ENCODE data around the gene BTBD2. TPM values are rescaled to one million over a fixed set of nuclear protein-coding genes. Genes with fewer than 3 reads are reported as not detected.

The BTBD2 gene
- total and polyA plus RNA-seq, 10 of the 15 experiments (the other 5 are each of a cell fraction or from before 2014, with no cell fraction given) = 0.13 to 66.2 (median 10.4) TPM

DNA sequence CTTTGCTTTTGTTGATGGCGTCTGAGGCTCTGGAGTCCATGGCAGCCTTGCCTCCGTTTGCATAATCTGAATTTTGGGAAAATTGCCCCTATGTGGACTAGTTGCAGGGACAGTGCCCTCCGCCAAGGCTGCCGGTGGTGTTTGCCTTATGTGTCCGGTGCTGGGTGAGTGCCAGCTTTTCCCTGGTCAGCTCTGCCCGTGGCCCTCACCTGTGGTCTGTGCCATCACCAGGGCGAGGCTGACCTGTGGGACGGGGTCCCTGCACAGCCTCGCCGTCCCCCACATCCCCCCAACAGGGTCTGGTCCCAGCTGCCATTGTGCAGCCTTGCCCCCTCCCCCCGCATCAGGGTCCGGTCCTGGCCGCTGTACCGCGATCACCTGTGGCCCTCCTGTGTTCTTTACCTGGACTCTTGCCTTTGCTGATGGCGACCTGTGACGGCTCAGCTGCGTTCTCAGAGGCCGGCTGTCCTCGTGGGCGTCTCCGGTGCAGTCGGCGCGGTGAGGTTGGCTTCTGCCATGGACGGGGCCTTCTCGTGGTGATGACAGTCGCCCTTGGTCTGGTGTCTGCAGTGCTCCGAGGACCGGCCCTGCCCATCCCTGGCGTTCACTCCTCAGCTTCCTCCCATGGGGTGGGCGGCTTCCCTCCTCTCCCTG, 61.9 kb downstream of the BTBD2 start:
- no peaks in the 10 kb centered on the region; the same call in 1 of the 2 replicates for H4K20me1 ChIP-seq (ENCODE audit: control insufficient read depth, insufficient read depth)
- TF ChIP-seq RELA (IDR thresholded peaks at IDR 0.05; ENCODE audit: borderline replicate concordance, partially characterized antibody) = no peak
- no peak for TF ChIP-seq MYB (IDR thresholded peaks at IDR 0.05; ENCODE audit: borderline replicate concordance, low read depth, low read length)
- no peak for TF ChIP-seq JUNB (IDR thresholded peaks at IDR 0.05)
- no peak for TF ChIP-seq EED (IDR thresholded peaks at IDR 0.05; ENCODE audit: low read depth)
- no peak for TF ChIP-seq KLF5 (IDR thresholded peaks at IDR 0.05; ENCODE audit: partially characterized antibody)
- TF ChIP-seq CBFB (IDR thresholded peaks at IDR 0.05; ENCODE audit: low read depth) = no peak
- TF ChIP-seq CHD1 (IDR thresholded peaks at IDR 0.05; ENCODE audit: low read depth, low read length) = no peak
- TF ChIP-seq, protein P1, sequence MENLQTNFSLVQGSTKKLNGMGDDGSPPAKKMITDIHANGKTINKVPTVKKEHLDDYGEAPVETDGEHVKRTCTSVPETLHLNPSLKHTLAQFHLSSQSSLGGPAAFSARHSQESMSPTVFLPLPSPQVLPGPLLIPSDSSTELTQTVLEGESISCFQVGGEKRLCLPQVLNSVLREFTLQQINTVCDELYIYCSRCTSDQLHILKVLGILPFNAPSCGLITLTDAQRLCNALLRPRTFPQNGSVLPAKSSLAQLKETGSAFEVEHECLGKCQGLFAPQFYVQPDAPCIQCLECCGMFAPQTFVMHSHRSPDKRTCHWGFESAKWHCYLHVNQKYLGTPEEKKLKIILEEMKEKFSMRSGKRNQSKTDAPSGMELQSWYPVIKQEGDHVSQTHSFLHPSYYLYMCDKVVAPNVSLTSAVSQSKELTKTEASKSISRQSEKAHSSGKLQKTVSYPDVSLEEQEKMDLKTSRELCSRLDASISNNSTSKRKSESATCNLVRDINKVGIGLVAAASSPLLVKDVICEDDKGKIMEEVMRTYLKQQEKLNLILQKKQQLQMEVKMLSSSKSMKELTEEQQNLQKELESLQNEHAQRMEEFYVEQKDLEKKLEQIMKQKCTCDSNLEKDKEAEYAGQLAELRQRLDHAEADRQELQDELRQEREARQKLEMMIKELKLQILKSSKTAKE (IDR thresholded peaks at IDR 0.05; ENCODE audit: low read depth, poor library complexity, severe bottlenecking) = no peak
- TF ChIP-seq ETV6 (conservative IDR thresholded peaks at IDR 0.05 in 1 of 2, IDR thresholded peaks at IDR 0.05 in 1 of 2; ENCODE audit: borderline replicate concordance in 1 of 2, low read depth in 1 of 2) = no peak
- TF ChIP-seq MTA2 (IDR thresholded peaks at IDR 0.05; ENCODE audit: low read depth) = no peak
- TF ChIP-seq CHD2 (IDR thresholded peaks at IDR 0.05; ENCODE audit: borderline replicate concordance, low read depth, low read length) = no peak
- TF ChIP-seq RCOR1 (conservative IDR thresholded peaks at IDR 0.05; ENCODE audit: low read depth, low read length) = no peak
- TF ChIP-seq, protein P2, sequence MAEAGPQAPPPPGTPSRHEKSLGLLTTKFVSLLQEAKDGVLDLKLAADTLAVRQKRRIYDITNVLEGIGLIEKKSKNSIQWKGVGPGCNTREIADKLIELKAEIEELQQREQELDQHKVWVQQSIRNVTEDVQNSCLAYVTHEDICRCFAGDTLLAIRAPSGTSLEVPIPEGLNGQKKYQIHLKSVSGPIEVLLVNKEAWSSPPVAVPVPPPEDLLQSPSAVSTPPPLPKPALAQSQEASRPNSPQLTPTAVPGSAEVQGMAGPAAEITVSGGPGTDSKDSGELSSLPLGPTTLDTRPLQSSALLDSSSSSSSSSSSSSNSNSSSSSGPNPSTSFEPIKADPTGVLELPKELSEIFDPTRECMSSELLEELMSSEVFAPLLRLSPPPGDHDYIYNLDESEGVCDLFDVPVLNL (IDR thresholded peaks at IDR 0.05; ENCODE audit: low read depth, low read length) = no peak
- no peak for TF ChIP-seq IKZF2 (IDR thresholded peaks at IDR 0.05)
- no peak for TF ChIP-seq SRF (IDR thresholded peaks at IDR 0.05; ENCODE audit: low read depth in 2 of 2, low read length in 2 of 2)
- TF ChIP-seq, protein P3, sequence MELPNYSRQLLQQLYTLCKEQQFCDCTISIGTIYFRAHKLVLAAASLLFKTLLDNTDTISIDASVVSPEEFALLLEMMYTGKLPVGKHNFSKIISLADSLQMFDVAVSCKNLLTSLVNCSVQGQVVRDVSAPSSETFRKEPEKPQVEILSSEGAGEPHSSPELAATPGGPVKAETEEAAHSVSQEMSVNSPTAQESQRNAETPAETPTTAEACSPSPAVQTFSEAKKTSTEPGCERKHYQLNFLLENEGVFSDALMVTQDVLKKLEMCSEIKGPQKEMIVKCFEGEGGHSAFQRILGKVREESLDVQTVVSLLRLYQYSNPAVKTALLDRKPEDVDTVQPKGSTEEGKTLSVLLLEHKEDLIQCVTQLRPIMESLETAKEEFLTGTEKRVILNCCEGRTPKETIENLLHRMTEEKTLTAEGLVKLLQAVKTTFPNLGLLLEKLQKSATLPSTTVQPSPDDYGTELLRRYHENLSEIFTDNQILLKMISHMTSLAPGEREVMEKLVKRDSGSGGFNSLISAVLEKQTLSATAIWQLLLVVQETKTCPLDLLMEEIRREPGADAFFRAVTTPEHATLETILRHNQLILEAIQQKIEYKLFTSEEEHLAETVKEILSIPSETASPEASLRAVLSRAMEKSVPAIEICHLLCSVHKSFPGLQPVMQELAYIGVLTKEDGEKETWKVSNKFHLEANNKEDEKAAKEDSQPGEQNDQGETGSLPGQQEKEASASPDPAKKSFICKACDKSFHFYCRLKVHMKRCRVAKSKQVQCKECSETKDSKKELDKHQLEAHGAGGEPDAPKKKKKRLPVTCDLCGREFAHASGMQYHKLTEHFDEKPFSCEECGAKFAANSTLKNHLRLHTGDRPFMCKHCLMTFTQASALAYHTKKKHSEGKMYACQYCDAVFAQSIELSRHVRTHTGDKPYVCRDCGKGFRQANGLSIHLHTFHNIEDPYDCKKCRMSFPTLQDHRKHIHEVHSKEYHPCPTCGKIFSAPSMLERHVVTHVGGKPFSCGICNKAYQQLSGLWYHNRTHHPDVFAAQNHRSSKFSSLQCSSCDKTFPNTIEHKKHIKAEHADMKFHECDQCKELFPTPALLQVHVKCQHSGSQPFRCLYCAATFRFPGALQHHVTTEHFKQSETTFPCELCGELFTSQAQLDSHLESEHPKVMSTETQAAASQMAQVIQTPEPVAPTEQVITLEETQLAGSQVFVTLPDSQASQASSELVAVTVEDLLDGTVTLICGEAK (IDR thresholded peaks at IDR 0.05; ENCODE audit: borderline replicate concordance) = no peak
- no peak overlapping the region for H2AFZ ChIP-seq (ENCODE audit: control insufficient read depth, low read depth, low read length)
- RAD21 ChIA-PET (ENCODE audit: unreplicated experiment) = no interaction called here
- peaks cover 40% of the 10 kb centered on the region for H3K79me2 ChIP-seq (ENCODE audit: control insufficient read depth, insufficient read depth, low read length)
- no peak overlapping the region for H3K4me3 ChIP-seq
- ATAC-seq (no peak), FAIRE-seq (no peak), DNase-seq (ENCODE audit: low read depth, low spot score) (no peak)
- in situ Hi-C loops (cut with MboI) (no loop called here), intact Hi-C loops (cut with micrococcal nuclease; ENCODE audit: unreplicated experiment) (no loop called here)
- POLR2A ChIA-PET = no interaction called here
- no TSS peak for BruUV-seq (replicated peaks)
- no peak overlapping the region for H3K27ac ChIP-seq (ENCODE audit: control insufficient read depth, insufficient read depth)
- WGBS (ENCODE audit: insufficient coverage, insufficient replicate concordance, low lambda C conversion rate, missing lambda C conversion rate) = 87% methylated on average over 31 of the region's 32 CpGs
- H3K27me3 ChIP-seq (replicated peaks in 1 of 2; ENCODE audit: control insufficient read depth in 2 of 2, insufficient read depth in 2 of 2, low read length in 1 of 2) = no peaks in the 10 kb centered on the region
- peaks cover 5 to 33% of the 10 kb centered on the region in 2 experiments; a peak in 2 of 4 replicates for H3K36me3 ChIP-seq (ENCODE audit: control insufficient read depth in 2 of 2, insufficient read depth in 2 of 2, low read length in 1 of 2)
- no peaks in the 10 kb centered on the region for H3K4me1 ChIP-seq (ENCODE audit: control insufficient read depth, insufficient read depth, low read length)
- CTCF ChIA-PET = no interaction called here
- H3K9me3 ChIP-seq (replicated peaks; ENCODE audit: control insufficient read depth, insufficient read depth, low read length) = no peaks in the 10 kb centered on the region; the same call in 2 of the 3 replicates
- H3K9ac ChIP-seq (ENCODE audit: control insufficient read depth, insufficient read depth, low read length) = no peak overlapping the region
- no peak overlapping the region for H3K4me2 ChIP-seq (ENCODE audit: control insufficient read depth, insufficient read depth)
- SMC1A ChIA-PET (ENCODE audit: uncharacterized antibody, unreplicated experiment) = no interaction called here
